GM10266 (cell line): ENCODE measurements around the gene STAT5A.

Source experiments
- DNase-seq: peaks from one replicate; pipeline ENCODE4 v3.0.0; 2012; ENCODE audit errors: extremely low spot score
- CTCF ChIP-seq: IDR thresholded peaks from 2 replicates; pipeline ENCODE4 v1.5.1; 2012; ENCODE audit warnings: mild to moderate bottlenecking, low read depth; ENCODE audit not compliant: control insufficient read depth, insufficient read depth; ENCODE audit errors: missing control alignments

STAT5A gene

GRCh38 chr17:42287305-42287976, 857 bp upstream of the STAT5A start:
- peak; percentile 76 for DNase-seq
- TF ChIP-seq CTCF: no peak

- no peak for TF ChIP-seq CTCF
- DNase-seq: peak; percentile 71
Observed at GRCh38 chr17:42288803-42289610, 709 bp downstream of the STAT5A start.

GRCh38 chr17:42289611-42290181, 1.4 kb downstream of the STAT5A start:
- no peak for DNase-seq
- TF ChIP-seq CTCF: no peak

- TF ChIP-seq CTCF: no peak
- no peak for DNase-seq
Observed at GRCh38 chr17:42290577-42290976, 2.3 kb downstream of the STAT5A start.

- no peak for DNase-seq
- TF ChIP-seq CTCF: no peak
Observed at GRCh38 chr17:42291129-42291528, 2.8 kb downstream of the STAT5A start.

GRCh38 chr17:42294469-42295398, 6.4 kb downstream of the STAT5A start:
- DNase-seq: no peak

More at GRCh38 chr17:42294469-42295398, 6.4 kb downstream of the STAT5A start:
- no peak for TF ChIP-seq CTCF
